HG02840 (cell line): ENCODE results near the gene RAB10.
A peak's percentile ranks its signal among the peaks of the same experiment; 100 is the strongest.

ENCODE experiments used
- ATAC-seq: cut with Tn5 transposase; IDR thresholded peaks from one replicate; pipeline ENCODE4 v1.9.1; 2021; ENCODE audit warnings: mild to moderate bottlenecking, moderate library complexity, moderate number of reproducible peaks; ENCODE audit not compliant: unreplicated experiment, low FRiP score

The RAB10 gene

DNA sequence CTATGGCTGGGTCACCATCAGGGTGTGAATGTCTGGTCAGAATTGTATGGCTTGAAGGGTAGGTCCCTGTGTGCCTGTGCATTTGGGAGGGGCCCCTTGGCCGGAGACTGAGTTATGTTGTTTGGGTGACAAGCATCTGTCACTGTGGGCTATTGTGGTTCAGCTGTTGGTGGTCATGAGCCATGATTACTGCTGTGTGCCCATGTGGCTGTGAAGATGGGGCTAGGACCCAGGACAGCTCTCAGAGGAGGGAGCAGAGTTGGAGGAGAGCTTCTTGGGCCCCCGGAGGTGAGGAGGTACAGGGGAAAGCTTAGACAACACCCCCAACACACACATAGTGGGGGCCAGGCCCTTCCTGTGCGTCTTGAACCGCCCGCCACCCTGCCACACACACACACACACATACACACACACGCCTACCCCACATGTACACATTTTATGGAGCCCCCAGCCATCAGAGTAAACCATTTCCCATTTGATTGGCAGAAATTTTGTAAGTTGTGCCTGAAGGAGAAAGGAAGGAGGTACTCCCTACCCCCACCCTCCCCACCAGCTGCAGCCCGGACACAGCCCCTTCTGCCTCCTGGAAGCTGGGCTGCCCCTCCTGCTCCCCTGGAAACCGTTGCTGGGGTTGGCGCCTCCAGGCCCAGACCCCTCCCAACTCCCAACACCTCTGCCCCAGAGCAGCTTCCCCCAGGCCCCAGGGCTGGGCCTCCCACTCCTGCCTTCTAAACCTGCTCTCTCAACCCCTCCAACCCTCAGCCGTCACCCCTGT, 141.0 kb downstream of the RAB10 start:
- ATAC-seq = no peak

DNA sequence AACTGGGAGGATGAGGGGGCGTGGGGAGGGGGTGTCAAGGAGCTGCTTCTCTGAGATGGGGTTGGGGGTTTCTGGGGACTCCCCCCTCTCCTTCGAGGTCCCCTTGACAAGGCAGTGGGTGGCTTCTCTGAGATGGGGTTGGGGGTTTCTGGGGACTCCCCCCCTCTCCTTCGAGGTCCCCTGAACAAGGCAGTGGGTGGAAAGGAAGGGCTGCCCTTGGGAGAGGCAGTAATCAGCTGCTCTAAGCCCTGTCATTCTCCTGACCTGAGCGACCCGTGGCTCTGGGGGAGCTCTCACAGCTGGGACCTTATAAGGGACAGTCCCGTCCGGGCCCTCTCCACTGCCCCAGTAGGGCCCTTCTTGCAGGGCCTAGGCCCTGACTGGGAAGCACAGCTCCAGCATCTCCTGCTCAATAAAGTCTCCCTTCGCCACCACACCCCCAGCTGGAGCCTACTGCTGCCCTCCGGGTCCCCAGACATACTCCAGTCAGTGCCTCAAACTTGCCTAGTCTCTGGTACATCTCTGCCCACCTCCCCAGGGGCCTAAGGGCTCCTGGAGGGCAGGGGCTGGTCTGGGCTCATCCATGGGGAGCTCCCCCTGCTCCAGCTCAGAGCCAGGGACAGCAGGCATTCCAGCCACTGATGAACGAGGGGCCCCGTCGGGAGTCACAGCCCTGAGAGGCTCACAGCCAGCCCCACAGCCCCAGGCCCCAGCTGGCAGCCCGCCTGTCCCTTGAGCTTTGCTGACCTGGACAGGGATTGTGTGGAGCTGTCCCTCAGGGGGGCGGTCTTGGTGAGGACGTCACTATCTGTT, 141.8 kb downstream of the RAB10 start:
- no peak for ATAC-seq

DNA sequence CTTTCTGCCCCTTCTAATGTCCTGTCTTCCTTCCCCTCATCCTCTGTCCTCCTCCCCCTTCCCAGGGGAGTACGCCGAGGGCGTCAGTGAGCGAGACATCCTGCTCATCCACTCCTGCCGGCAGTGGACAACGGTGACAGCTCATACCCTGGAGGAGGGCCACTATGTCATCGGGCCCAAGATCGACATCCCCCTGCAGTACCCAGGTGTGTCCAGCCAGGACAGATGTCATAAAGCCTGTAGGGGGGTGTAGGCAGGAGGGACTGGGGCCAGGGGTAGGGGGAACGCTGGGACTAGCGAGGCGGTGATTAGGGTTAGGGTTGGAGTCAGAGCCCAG, 142.4 kb downstream of the RAB10 start:
- ATAC-seq = no peak

DNA sequence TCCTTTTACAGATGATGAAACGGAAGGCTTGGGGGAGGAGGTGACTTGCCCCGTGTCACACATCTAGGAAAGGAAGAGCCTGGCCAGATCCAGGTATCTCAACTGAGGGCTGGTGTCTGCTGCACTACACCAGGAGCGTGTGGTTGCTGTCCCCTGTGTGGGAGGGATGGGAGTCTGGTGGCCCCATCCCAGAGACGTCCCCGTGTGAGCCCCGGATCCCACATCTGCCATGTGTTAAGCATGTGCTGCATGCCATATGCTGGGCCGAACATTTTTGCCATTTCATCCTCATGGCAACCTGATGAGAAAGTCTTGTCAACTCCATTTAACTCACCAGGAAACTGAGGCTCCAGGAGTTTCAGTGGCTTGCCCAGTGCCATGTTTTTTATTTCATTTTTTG, 143.2 kb downstream of the RAB10 start:
- no peak for ATAC-seq

DNA sequence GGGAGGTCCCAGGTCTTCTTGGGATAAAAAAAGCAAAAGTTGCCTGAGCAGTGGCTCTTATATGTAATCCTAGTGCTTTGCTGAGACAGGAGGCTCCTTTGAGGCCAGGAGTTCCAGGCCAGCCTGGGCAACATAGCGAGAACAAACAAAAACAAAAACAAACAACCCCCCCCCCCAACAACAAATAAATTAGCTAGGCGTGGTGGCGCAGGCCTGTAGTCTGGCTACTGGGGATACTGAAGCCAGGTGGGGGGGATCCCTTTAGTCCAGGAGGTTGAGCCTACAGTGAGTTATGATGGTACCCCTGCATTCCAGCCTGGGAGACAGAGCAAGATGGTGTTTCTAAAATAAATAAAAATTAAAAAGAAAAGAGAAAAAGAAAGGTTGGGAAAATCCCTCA, 144.4 kb downstream of the RAB10 start:
- ATAC-seq = no peak

DNA sequence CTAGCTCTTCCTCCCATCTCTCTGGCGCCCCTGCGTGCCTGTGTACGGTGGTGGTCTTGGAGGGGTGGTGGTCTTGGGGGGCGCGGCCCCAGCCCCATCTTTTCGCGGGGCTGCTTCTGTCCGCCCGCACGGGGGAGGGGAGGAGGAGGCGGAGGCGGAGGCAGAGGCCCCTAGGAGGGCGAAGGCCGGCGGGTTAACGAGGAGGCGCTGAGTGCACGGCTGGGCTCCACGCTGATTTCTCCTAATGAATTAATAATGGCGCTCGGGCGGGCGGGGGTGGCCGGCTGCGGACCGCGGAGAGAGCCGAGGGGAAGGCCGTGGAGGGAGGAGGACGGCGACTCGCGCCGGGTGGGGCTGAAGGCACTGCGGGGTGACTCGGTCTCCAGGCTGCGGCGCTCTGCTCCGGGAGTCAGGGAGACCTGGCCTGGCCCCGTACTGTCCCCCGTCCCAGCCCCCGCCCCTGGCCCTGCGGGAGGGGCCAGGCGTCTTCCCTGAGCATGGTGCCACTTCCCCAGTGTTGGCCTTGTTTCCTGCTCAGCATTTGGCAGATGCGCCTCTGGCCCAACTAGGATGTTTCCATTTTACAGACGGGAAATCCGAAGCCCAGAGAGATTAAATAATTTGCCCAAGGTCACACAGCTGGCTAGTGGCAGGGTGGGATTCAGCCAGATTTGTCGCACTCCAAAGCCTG, 145.0 kb downstream of the RAB10 start:
- ATAC-seq = no peak

DNA sequence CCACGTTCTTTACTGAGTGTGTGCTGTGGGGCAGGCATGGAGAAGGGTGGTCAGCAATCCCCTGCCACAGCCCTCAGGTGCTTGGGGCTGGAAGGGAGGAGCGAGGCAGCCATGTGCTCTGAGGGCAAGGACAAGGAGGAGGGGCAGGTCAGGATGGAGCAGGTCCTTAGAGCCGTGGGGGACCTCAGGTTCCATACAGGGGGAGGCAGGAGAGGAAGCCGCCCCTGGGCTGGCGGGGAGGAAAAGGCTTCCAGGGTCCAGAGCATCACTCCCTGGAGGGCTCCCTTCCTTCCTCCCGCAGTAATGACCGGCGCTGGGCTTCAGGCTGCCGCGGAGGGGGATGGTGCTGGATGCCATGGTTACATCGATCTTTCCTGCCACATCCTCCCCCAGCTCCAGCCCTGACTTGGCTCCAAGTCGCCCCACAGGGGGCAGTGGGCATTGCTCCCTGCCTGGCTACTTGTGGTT, 145.6 kb downstream of the RAB10 start:
- no peak for ATAC-seq

DNA sequence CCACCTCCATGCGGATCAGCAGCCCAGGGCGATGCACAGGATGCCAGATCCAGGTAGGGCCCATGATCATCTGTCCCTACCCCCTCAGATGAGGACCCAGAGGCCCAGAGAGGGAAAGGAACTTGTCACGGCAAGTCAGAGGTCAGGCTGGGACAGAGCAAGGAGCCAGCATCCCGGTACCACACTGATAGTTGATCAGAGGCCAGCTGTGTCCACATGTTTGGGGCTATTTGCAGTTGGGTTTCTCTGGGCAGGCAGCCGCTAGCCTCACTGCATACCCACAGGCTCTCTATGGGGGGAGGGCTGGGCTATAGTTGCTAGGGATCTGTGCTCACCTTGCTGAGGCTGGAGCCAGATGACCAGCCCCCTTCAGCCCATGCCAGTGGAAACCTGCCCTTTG, 148.6 kb downstream of the RAB10 start:
- ATAC-seq = no peak

DNA sequence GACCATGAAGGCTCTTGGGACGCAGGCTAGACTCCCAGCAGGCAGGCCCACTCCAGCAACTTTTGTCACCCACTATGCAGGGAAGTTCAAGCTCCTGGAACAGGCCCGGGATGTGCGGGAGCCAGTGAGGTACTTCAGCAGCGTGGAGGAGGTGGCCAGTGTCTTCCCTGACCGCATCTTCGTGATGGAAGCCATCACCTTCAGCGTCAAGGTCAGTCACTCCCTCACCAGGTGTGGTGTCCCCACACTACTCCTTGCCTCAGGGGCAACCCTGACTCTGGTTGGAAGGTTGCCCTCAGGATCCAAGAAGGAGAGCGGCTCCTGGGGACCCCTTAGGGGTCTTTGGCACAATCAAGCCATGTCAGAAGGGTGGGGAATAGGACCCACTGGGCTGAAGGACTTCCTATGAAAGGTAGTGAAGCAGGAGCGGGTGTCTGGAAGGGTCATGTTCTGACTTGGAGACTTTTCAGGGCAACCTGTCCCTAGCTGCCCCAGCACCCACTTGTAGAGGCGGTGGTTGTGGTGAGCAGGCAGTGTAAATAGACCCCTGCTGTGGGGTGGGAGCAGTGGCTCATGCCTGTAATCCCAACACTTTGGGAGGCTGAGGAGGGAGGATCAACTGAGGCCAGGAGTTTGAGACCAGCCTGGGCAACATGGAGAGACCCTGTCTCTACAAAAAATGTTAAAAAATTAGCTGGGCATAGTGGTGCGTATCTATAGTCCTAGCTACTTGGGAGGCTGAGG, 149.2 kb downstream of the RAB10 start:
- ATAC-seq = no peak

DNA sequence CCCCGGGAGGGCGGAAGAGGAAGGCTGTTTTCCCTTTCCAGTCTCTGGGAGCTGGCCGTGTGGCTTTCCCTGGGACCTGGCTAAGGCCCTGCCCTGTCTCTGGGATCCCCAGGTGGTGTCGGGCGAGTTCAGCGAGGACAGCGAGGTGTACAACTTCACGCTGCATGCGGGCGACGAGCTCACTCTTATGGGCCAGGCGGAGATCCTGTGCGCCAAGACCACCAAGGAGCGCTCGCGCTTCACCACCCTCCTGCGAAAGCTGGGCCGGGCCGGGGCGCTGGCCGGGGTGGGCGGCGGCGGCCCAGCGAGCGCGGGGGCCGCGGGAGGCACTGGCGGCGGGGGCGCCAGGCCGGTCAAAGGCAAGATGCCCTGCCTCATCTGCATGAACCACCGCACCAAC, 150.2 kb downstream of the RAB10 start:
- ATAC-seq = no peak

DNA sequence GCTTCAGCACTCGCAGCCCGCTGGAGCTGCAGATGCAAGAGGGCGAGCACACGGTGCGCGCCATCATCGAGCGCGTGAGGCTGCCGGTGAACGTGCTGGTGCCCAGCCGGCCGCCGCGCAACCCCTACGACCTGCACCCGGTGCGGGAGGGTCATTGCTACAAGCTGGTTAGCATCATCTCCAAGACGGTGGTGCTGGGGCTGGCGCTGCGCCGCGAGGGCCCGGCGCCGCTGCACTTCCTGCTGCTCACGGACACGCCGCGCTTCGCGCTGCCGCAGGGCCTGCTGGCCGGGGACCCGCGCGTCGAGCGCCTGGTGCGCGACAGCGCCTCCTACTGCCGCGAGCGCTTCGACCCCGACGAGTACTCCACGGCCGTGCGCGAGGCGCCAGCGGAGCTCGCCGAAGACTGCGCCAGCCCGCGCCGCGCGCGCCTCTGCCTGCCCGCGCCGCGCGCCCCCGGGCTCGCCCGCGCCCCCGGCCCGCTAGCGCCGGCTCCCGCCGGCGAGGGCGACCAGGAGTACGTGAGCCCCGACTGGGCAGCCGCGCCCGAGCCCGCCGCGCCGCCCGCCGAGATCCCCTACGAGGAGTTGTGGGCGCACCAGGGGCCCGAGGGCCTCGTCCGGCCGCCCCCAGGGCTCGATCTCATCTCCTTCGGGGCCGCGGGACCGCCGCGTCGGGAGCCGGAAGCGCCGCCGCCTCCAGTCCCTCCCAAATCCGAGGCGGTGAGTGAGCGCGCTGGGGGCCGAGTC, 150.8 kb downstream of the RAB10 start:
- ATAC-seq = peak; percentile 77

DNA sequence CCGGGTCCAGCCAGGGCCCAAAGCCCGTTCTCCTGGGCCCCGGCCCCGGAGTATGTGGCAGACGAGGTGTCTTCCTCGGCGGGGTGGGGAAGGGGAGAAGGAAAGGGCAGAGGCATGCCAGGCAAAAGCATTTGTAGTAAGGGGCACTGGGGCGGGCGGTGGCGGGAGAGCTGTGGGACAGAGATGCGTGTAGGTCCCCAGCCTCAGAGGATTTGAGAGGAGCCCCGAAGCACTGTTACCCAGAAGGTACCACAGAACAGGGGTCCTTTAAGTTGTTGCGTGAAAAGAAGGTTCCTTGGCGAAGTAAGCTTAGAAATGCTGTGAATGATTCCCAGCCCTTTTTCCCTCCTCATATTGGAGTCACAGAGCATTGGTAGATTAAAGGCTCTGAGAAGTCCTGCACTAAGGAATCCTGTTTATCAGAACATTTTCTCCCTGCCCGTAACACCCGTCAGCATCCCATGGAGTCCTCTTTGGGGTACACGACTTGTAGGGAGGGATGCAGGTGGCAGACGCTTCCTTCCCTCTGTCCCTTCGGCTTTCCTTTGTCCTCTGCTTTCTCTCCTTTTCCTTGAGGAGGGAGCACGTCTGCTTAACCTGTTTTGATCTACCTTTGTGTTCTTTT, 151.5 kb downstream of the RAB10 start:
- no peak for ATAC-seq

DNA sequence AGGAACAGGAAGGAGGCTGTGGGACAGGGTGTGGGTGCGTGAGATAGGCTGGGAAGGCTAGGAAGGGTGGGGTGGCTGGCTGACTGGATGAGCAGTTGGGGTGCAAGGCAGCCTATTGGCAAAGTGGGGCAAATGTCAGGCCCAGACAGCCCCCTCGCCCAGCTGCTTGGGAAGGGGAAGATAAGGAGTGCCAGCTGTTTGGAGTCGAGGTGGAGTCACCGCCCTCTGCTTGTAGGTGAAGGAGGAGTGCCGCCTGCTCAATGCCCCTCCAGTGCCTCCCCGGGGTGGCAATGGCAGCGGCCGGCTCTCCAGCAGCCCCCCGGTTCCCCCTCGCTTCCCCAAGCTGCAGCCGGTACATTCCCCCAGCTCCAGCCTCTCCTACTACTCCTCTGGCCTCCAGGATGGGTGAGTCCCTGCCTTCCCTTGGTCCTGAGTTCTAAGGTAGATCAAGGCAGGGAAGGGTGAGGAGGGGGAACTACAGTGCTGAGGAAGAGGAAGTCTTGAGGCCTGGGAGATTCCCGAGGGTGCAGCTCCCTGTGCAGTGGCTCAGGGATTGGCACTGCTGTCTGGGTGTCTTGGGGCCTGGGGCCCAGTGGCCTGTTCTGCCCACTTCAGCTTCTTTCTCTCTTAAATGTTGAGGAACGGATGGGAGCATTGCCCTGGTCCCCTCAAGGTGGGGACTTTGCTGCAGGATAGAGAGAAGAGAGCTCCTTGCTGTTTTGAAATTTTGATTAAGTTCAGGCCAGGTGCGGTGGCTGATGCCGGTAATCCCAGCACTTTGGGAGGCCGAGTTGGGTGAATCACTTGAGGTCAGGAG, 152.3 kb downstream of the RAB10 start:
- no peak for ATAC-seq
